HG03060 (cell line): ENCODE results near the gene EIF4G2.
"Not testable (repeated sequence)": the region's sequence is repeated elsewhere in the genome, so short reads cannot be mapped to it uniquely, and the experiment has no call there.

Experiments used
- ATAC-seq: cut with Tn5 transposase; IDR thresholded peaks from one replicate; pipeline ENCODE4 v1.9.1; 2021; ENCODE audit warnings: low read depth, moderate number of reproducible peaks; ENCODE audit not compliant: unreplicated experiment

Gene EIF4G2

GRCh38 chr11:10808553-10809372, at the start of gene EIF4G2:
Gene EIF4G2 (minus strand): TSS chr11:10808926.
- peak; percentile 87 for ATAC-seq

DNA sequence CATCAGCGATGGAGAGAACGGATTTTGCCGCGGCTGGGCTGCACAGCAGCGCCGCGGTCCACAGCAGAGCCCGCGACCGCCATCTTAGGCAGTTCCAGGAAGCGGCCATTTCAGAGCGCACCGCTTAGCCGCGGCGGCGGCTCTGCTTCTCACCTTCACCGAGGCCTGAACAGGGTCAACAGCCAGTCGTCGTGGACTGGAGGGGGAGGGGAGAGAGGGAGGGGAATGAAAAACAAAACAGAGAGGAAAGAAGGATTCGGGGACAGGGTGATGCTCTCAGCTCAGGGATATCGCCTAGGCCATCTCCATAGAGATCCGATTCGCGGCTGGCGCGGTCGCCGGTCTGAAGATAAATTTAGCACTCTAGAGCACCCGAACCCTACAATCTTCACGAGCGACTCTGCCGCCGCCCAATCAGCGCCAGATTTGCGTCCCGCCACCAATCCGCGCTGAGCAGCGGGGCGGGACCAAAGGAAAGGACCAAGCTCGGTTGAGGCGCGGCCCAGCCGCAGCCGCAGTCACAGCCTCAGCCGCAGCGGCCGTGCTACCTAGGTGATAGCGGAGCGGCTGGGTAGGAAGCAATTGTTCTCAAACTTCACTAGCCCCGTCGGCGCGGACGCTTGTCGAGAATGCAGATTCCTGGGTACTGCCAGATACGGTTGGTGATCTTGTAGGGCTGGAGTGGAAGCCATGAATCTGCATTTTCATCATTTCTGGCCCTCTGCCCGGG, 49.1 kb upstream of the EIF4G2 start, which contains the start of gene ZBED5:
ZBED5 (minus strand) TSS at position 345 of the 730 bp plus-strand sequence. CDS start 3,108 bp downstream, outside the sequence.
- ATAC-seq: peak; percentile 94

DNA sequence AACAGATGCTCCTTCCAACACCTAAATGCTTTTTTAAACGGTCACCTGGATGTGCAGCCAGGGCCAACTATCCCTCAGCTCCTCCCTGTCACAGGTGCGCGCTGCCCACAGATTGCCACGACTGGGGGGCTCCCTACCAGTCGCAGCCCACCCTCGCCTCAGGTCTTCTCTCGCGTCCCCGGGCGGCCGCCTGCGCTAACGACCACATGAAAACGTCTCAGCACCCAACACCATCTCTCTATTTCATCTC, 48.7 kb upstream of the EIF4G2 start:
- ATAC-seq: no peak

GRCh38 chr11:10856689-10857458, 48.1 kb upstream of the EIF4G2 start:
- no peak for ATAC-seq

DNA sequence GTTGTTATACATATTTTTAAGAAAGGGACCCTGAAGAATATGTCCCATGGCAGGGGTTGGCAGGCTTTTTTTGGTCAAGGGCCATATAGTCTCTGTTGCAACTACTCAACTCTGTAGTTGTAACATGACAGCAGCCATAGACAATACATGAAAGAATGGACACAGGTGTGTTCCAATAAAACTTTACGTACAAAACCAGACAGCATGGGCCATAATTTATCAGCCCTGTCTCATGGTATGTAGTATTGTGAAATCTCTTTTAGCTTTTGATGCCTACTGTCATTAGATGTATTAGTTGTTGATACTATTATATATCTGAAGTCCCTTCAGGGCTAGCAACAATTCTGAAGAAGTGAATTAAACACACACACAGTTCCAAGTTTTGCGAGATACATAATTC, 46.6 kb upstream of the EIF4G2 start:
- no peak for ATAC-seq

DNA sequence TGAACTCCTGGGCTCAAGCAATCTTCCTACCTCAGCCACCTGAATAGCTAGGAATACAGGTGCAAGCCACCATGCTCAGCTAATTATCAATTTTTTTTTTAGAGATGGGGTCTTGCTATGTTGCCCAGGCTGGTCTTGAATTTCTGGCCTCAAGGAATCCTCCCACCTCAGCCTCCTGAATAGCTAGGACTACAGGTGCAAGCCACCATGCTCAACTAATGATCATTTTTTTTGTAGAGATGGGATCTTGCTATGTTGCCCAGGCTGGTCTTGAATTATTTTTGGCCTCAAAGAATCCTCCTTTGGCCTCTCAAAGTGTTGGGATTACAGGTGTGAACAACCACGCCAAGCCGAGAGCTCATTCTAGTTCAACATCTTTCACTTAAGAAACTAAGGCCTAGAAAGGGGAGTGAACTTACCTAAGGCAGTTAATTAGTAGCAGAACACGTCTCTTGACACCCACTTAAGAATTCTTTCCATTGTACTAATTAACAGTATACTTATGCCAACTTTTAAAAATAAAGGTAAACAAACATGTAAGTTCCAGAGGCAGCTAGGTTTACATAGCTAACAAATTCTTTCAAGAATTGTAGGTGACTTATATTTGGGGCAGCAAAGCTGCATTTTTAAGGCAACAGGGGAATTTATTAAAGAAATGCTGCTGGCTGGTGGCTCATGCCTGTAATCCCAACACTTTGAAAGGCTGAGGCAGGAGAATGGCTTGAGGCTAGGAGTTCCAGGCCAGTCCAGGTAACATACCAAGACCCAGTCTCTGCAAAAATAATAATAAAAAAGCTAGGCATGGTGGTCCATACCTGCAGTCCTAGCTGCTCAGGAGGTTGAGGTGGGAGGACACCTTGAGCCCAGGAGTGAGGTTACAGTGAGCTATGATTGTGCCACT, 39.5 kb upstream of the EIF4G2 start:
- no peak for ATAC-seq

DNA sequence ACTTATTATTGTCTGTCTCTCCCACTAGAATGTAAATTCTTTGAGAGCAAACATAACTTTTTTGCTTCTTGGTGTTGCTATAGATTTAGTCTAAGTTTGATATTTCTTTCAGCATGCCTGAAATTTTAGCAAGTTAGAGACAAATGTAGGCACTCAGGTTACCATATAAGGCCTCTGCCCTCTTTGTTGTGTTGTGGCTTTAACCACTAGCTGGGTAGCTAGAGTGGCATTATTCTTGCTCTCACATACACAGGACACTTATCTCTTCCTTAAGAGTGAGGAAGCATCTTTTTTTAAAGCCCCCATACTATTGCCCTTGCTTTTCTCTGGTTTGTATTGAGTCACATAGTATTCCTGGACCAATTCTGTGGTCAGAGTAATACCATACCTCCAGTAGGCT, 37.9 kb upstream of the EIF4G2 start:
- no peak for ATAC-seq

DNA sequence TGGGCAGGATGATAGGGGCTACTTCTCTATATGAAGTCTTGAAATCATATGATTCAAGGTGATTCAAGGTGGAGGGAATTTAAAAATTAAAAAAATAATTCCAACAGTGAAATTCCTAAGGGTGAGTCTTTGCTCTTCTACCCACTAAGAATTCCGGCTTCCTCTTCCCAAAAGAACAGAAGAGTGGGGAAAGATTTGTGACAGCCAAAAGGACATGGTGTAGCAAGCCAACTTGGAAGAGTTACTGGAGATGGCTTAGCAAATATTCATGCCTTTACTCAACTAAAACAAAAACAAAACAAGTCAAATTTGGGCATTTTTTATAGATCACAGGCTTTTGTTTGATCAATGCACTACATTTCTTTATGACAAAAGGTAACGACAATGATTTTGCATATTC, 36.9 kb upstream of the EIF4G2 start:
- ATAC-seq: no peak

DNA sequence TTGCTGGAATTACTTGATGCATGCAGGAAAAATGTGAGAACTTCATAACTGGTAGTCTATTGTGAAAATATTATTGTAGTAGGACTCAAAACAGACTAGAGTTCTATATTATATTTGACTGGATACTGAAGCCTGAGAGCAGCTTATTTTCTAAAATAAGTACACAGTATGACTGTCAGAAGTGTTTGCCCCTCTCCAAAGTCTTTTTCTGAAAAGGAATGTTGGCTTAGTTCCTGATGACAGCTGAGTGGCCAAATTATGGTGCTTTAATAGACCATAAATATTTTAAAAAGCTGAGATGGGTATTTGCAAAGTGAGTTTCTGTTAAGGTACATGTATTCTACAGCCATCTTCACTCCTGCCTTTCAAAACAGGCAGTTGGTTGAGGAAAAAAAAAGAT, 36.1 kb upstream of the EIF4G2 start:
- ATAC-seq: no peak

DNA sequence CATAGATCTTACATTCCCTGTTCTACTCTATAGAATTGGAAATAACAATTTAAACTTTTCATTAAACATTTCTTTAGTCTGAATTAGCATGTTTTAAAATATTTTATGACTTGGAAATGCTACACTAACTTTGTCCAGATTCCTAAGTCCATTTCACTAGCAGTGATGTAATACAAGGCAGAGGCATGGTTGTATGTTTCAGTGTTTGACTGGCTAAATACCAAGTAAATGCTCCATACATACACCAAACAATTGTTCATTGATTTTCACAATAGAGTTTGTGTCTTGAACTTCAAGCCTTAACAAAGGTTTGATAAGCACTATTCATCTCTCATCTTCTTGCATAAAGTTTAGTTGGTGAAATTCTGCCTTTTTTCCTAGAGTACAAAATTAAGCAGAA, 35.6 kb upstream of the EIF4G2 start:
- no peak for ATAC-seq

DNA sequence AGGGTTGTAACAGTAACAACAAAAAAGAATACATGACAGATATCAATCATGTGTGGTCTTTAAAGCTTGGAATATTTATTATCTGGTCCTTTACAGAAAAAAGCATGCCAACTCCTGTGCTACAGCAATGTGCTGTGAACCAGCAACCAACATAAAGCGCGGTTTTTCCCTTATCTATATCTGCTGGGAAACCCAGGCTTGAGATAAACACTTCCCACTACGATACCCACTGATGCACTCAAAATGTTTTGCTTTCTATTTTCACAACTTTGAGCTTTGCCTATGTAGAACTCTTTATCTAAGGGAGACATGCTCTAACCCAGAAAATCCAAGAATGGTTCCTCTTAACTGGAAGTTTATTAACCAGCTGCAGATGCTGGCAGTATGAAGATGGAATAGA, 30.2 kb upstream of the EIF4G2 start:
- no peak for ATAC-seq

- ATAC-seq: no peak
These were observed 29.4 kb upstream of the EIF4G2 start for GRCh38 chr11:10838083-10838482.

DNA sequence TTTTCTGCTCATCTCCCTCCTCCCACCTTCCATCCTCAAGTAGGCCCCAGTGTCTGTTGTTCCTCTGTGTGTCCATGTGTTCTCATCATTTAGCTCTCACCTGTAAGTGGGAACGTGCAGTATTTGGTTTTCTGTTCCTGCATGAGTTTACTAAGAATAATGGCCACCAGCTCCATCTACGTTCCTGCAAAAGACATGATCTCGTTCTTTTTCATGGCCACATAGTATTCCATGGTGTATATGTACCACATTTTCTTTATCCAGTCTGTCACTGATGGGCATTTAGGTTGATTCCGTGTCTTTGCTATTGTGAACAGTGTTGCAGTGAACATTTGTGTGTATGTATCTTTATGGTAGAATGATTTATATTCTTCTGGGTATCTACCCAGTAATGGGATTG, 28.2 kb upstream of the EIF4G2 start:
- not testable (repeated sequence) for ATAC-seq

GRCh38 chr11:10829139-10829538, 20.4 kb upstream of the EIF4G2 start:
- no peak for ATAC-seq

DNA sequence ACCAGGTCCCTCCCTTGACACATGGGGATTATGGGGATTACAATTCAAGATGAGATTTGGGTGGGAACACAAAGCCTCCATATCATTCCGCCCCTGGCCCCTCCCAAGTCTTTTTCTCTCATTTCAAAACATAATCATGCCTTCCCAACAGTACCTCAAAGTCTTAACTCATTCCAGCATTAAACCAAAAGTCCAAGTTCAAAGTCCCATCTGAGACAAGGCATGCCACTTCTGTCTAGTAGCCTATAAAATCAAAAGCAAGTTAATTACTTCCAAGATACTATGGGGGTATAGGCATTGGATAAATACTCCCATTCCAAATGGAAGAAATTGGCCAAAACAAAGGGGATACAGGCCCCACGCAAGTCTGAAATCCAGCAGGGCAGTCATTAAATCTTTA, 19.7 kb upstream of the EIF4G2 start:
- no peak for ATAC-seq

DNA sequence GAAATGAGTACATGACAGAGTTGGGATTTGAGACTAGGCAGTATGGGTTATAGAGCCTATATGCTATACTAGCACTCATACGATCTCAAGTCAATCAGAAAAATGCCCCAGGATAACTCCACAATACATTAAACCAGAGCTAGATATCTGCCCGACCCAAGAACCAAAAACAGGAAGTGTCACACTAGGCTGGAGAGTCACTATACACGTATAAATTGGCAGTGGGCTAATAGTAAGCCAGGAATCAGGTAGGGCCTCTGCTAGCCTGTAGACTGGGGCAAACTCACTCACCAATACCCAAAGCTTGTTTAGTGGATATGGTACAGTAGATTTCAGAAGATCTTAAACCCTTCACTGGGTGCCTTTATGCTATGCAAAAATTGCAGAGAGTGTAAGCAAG, 16.2 kb upstream of the EIF4G2 start:
- ATAC-seq: no peak

- no peak for ATAC-seq
These were observed 14.4 kb upstream of the EIF4G2 start for GRCh38 chr11:10823152-10823579.

- not testable (repeated sequence) for ATAC-seq
These were observed 13.8 kb upstream of the EIF4G2 start for GRCh38 chr11:10822491-10822890.

DNA sequence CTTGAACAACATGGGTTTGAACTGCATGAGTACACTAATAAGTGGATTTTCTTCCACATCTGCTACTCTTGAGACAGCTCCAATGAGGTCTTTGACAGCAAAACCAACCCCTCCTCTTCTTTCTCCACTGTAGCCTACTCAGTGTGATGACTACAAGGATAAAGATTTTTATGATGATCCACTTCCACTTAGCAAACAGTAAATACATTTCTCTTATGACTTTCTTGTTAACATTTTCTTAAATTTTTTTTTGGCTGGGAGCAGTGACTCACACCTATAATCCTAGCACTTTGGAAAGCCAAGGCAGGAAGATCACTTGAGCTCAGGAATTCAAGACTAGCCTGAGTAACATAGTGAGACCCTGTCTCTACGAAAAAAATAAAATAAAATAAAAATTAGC, 9.9 kb upstream of the EIF4G2 start:
- ATAC-seq: no peak

- no peak for ATAC-seq
These were observed 5.2 kb upstream of the EIF4G2 start for GRCh38 chr11:10813945-10814344.
